Measurements from ENCODE around the gene GREB1L.

GRCh38 chr18:21461460-21461859 lies 219.4 kb downstream of the GREB1L start:
- TF ChIP-seq CTCF (IDR thresholded peaks at IDR 0.05) (no peak), JUND (IDR thresholded peaks at IDR 0.05) (no peak), RAD21 (IDR thresholded peaks at IDR 0.05; ENCODE audit: low read length) (no peak), TAF1 (IDR thresholded peaks at IDR 0.05; ENCODE audit: borderline replicate concordance, low read depth, low read length) (no peak), EZH2phosphoT487 (IDR thresholded peaks at IDR 0.05; ENCODE audit: borderline replicate concordance, low read depth) (no peak), SIN3A (IDR thresholded peaks at IDR 0.05; ENCODE audit: borderline replicate concordance, low read depth, low read length) (no peak), MAX (IDR thresholded peaks at IDR 0.05; ENCODE audit: low read depth) (no peak), TEAD4 (IDR thresholded peaks at IDR 0.05; ENCODE audit: borderline replicate concordance, insufficient read depth) (no peak)

Data from SK-N-SH (cell line).